Stimulated activated CD4-positive, alpha-beta T cell treated with anti-CD3 and anti-CD28 coated beads, TNF-alpha, amount 100 ng/mL, for 48 hours (primary cell): ENCODE data around the gene MOB3C.
"Not testable (repeated sequence)": the region's sequence is repeated elsewhere in the genome, so short reads cannot be mapped to it uniquely, and the experiment has no call there.

Experiments used
- DNase-seq, 3 donors: peaks; one replicate each; pipeline ENCODE4 v3.0.0-alpha.2; 2020; ENCODE audit warnings: low read depth in 3 of 3

MOB3C gene

DNA sequence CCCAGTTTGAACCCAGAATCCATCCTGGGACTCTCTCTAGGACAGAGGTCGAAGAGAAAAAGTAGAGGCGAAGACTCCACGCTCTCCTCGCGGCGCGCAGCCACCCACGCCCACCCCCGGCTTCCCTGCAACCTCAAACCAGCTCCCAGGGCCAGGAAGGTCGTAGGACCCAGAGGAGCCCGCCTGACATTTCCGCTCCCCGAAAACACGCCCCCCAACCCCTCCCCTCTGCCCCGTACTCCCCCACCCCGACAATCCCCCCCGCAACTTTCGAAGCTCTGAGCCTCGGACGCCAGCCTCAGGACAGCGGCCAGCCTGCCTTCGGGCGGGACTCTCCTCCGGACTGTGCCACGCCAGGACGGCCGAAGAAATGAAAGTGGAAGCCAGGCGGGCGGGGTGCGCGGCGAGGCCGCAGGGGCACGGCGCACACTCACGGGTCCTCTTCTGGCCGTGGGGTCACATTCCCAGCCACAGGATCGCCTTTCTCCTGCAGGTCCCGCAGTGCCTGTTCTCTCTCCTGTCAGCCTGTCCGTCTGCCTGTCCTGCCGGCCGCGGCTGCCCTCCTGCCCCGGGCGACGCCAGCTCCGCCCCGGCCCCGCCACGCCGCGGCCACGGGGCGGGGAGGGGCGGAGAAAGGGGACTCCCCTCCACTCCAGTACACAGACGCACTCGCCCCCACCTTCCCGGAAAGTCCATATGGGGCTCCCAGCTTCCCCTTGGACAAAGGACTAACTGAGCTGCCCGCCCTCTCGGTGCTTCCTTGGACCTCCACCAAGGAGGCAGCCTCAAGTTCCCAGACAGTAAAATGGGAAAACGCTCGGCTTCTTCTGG lies at the start of gene MOB3C:
TSS of gene MOB3C (minus strand) at position 535 of the 831 bp plus-strand sequence. CDS start 3,490 bp downstream, outside the sequence.
- DNase-seq = peak; percentile 23 to 63 (median 34)

DNA sequence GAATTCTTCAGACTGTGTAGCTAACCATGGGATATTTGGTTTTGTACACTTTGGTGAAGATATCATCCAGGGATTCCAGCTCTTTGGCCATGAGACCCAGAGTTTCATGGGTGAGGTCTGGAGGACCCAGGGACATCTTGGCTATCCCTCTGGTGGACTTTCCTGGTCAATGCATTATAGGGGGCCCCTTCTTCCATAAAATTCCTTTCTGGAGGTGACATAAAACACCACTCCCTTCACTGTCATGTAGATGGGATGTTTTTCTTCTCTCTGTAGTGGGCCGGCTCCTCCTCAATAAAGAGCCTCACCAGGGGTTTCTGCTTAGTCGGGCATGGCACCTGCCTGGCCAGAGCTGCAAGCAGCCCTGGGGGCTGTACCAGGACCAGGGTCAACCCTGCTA lies 49.4 kb upstream of the MOB3C start:
- DNase-seq = no peak

DNA sequence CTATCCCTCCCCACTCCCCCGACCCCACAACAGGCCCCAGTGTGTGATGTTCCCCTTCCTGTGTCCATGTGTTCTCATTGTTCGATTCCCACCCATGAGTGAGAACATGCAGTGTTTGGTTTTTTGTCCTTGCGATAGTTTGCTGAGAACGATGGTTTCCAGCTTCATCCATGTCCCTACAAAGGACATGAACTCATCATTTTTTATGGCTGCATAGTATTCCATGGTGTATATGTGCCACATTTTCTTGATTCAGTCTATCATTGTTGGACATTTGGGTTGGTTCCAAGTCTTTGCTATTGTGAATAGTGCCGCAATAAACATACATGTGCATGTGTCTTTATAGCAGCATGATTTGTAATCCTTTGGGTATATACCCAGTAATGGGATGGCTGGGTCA lies 46.3 kb upstream of the MOB3C start:
- not testable (repeated sequence) for DNase-seq

DNA sequence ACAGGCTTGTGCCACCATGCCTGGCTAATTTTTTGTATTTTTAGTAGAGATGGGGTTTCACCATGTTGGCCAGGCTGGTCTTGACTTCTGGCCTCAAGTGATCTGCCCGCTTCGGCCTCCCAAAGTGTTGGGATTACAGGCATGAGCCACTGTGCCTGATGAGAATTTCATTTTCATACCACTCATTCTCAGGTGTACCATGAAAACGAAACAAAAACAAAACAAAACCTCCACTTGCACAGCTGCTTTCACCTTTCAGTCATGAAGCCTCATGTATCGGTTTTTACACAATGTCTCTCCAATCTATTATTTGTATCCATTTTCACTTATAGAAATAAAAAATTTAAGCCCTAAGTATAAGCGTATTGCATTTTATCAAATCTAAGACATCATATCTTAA lies 43.5 kb upstream of the MOB3C start:
- DNase-seq = not testable (repeated sequence)

DNA sequence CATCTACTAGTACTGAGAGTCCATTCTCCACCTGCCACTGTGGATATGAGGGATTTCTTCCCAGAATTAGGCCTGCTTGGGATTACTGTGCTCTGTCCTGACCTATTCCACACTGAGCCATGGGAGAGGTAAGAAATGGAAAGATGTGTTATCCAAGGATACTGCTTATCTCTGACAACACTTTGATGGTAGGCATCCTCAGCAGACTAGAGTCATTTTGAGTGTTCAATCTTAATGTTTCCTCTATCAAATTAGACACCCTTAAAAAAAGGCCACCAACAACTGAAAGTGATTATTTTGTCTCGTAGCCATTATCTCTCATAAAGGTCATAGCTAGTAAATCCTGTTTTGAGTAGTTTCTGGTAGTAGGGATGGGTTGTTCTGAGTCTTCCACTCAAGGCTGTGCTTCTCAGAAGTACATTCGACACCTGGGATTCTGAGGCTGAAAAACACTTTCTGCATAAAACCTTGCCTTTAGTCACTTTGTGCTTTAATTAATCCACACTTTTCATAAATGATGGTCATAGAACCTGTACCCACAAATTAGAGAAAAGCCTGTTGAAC lies 42.8 kb upstream of the MOB3C start:
- DNase-seq = no peak

DNA sequence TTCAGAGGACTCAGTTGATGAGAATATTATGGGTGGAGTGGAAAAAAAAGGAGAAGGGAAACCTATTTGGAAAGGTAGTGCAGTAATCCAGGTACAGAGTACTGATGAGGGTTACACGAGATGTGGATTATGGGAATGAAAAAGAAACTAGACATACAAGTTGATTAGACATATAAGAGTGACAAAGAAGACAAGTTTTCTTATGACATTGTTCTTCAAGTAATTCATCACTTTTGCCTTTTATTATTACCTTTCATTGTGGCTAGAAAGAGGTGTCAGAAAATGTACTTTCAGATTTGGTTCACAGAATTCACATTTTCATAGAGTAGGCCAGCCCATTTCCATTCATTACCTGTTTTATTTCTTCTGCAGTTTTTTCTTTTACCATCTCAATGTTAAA lies 41.2 kb upstream of the MOB3C start:
- DNase-seq = no peak

DNA sequence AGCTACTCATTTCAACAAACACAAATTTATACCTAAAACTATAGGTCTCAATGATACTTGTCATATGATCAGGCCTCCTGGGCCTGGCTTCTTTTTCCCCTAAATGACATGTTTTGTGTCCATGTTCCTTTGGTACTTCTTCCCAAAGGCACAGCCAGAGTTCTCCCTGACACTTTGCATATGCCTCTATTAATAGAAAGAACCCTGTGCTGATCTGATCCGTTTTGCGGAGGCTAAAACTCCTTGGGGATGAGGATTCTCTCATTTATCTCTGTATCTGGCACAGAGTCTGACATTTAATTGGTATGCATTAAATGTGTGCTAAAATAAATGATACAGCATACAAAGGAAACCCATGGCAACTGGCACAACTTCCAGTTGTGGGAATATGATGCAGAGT lies 40.0 kb upstream of the MOB3C start:
- DNase-seq = no peak

DNA sequence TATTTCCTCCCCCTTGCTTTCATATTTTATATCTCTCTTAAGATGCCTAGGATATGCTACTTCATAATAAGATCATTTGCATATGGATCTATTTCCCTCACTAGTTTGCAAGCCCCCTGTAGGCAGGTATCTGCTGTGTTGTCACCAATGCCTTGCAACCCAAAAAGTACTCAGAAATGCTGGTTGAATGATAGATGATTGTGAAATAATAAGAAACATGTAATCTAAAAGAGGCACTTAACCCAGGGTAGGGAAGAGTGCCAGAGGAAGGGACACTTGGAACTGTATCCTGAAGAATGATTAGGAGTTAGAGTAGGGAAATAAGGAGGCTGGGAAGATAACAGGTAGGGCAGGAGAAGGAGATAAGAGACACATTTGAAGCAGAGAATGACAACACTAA lies 39.2 kb upstream of the MOB3C start:
- no peak for DNase-seq

DNA sequence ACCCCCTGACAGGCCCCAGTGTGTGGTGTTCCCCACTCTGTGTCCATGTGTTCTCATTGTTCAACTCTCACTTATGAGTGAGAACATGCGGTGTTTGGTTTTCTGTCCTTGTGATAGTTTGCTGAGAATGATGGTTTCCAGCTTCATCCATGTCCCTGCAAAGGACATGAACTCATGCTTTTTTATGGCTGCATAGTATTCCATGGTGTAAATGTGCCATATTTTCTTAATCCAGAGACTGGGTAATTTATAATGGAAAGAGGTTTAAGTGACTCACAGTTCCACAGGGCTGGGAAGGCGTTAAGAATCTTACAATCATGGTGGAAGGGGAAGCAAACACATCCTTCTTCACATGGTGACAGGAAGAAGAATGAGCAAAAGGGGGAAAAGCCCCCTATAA lies 38.1 kb upstream of the MOB3C start:
- DNase-seq = not testable (repeated sequence)

DNA sequence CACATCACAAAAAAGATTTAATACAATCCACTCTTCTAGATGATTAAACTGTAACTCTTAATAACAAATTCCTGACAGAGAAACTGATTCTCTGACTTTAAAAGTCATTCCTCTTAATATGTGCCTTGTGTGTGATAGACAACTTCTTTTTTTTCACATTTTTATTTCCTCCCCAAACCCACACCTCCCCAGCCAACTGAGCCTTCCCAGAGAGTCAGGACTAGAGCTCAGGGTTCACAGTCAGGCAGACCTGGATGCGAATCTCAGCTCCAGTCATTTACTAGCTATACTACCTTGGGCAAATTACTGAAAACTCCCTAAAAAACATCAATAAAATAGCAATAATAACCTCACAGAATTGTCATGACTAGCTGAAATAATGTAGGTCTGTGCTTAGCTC lies 37.4 kb upstream of the MOB3C start:
- no peak for DNase-seq

DNA sequence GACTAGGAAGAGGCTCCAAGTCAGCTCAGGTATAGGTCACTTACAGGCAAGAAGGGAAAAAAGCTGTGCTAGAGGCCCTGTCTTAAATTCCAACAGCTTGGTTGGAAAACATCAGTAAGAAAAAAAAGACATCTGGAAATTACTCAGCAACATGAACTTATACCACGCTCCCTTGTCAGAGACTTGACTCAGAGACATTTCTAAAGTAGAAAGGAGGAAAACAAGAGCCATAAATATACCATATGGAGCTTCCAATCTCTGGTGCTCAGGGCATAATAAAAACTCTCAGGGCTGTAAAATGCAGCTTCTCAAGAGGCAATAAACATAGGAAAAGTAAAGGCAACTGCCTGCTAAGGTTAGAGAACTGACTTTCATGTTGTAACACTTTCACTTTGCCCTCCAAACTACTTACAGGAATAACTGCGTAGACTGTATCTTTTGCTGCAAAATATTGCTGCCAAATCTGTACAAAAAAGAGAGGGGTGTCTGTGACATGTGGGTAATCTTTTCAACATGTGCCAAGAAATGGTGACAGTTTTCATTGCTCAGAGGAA lies 36.9 kb upstream of the MOB3C start:
- DNase-seq = no peak

DNA sequence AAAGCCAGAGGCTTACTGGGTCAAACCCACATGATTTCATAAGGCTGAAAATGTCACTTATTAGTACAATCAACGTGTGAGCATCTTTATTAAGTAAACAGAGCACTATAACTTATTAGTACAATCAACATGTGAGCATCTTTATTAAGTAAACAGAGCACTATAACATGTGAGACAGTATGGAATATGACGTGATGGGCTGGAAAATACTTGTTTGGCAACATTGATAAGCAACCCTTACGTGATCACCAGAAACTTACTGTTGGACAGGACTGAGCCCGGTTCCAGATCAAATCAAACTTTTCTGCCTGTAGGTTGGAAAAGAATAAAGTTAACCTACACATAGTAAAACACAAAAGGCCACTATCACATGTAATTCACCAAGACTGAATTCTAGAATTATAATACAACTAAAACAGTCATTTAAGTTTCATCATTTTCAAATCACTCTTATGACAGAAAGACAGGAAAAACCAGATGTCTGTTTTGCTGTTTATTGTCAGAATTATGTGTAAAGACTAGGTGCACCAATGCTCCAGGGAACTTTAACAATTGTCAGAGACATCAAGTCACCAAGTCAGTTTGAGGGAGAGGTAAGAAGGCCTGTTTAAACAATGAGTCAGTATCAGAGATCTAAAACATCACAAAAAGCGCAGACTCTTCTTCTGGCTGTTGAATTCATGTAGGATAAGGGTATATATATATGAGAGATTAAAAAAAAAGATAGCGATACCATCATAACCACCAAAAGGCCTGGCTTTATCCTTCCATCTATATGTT lies 35.9 kb upstream of the MOB3C start:
- no peak for DNase-seq

DNA sequence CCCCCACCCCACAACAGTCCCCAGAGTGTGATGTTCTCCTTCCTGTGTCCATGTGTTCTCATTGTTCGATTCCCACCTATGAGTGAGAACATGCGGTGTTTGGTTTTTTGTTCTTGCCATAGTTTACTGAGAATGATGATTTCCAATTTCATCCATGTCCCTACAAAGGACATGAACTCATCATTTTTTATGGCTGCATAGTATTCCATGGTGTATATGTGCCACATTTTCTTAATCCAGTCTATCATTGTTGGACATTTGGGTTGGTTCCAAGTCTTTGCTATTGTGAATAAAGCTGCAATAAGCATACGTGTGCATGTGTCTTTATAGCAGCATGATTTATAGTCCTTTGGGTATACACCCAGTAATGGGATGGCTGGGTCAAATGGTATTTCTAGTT lies 34.5 kb upstream of the MOB3C start:
- not testable (repeated sequence) for DNase-seq

DNA sequence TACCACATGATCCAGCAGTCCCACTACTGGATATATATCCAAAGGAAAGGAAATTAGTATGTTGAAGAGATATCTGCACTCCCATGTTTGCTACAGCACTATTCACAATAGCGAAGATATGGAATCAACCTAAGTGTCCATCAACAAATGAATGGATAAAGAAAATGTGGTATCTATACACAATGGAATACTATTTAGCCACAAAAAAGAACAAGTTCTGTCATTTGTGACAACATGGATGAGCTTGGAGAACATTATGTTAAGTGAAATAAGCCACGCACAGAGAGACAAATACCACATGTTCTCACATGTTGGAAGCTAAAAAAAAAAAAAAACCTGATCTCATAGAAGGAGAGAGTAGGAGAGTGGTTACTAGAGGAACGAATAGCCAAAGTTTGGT lies 33.9 kb upstream of the MOB3C start:
- no peak for DNase-seq

DNA sequence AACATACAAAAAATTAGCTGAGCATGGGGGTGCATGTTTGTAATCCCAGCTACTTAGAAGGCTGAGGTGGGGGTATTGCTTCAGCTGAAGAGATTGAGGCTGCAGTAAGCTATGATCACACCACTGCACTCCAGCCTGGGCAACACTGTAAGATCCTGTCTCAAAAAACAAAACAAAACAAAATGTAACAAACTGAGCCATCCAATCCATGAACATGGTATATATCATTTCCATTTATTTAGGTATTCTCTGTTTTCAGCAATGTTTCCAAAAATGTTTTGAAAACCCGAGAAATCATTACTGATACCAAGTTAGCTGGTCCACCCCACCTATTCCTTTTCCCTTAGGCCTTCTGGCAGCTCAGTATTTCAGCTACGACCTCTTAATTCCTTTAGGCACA lies 33.2 kb upstream of the MOB3C start:
- no peak for DNase-seq

DNA sequence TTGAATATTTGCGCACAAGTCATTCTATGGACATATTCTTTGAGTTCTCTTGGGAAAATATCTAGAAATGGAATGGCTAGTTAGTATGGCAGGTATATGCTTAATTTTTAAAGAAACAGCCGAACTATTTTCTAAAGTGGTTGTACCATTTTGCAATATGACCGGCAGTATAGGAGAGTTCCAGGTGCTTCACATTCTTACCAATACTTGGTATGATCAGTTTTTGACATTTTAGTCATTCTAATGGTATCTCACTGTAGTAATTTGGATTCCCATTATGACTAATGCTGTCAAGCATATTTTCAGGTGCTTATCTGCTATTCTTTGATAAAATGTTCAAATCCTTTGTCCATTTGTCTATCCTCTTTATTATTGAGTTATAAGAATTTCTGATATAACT lies 31.0 kb upstream of the MOB3C start:
- no peak for DNase-seq

DNA sequence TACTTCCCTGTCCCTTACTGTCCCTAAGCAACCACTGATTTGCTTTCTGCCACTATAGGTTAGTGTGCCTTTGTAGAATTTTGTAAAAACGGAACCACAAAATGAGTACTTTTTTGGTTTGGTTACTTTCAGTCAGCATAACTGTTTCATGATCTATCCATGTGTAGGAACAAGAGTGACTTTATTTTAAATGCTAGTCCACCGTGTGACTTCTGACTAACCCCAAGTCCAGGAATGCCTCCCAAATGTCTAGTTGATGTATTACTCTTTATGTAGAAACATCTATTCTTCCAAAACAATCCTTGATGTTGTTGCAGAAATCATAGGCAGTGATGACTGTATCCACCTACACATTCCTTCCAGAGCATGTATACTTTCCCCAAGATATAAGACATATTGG lies 30.2 kb upstream of the MOB3C start:
- no peak for DNase-seq

DNA sequence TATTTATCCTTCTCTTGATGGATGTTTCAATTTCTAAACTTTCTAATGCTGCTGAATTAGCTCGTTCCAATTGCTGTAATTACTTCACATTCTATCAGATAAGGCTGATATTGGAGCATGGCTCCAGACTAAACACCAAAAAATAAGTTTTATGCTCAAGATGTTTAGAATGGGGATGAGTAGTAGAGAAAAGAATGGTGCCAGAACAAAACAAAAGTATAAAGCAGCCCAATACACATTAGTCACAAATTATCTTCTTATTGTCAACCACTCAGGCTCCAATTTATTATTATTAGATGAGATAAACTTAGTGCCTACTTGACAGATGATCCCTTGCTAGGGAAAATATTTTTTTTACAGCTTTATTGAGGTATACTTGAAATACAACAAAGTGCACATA lies 29.7 kb upstream of the MOB3C start:
- DNase-seq = no peak

DNA sequence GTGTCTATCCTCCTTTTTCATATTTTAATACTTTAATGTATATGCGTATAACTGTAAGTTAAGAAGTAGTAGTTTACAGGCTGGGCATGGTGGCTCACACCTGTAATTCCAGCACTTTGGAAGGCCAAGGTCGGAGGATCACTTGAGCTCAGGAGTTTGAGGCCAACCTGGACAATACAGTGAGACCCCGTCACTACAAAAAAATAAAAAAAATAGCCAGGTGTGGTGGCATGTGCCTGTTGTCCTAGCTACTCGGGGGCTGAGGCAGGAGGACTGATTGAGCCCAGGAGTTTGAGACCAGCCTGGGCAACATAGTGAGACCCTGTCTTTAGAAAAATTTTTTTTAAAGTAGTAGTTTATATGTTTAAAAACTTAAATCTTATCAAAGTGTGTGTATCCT lies 29.2 kb upstream of the MOB3C start:
- no peak for DNase-seq

DNA sequence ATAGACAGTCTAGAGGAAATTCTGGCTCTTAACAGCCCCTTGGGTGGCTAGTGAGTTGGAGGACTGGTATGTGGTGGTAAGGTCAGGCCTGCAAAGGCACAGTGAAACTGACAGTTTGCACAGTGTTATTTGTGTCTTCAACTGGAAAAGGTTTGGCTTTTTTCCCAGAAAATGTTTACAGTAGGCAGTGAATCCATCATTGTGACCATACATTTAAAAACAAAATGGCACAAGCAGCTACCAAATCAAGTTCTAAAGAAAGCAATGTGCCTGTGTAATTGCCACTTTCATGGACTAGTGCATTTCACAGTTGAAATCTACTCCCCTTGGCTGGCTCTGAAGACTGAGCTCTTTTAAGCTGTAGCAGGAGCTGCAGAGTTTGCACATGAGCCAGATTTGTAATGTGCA lies 26.8 kb upstream of the MOB3C start:
- DNase-seq = no peak

DNA sequence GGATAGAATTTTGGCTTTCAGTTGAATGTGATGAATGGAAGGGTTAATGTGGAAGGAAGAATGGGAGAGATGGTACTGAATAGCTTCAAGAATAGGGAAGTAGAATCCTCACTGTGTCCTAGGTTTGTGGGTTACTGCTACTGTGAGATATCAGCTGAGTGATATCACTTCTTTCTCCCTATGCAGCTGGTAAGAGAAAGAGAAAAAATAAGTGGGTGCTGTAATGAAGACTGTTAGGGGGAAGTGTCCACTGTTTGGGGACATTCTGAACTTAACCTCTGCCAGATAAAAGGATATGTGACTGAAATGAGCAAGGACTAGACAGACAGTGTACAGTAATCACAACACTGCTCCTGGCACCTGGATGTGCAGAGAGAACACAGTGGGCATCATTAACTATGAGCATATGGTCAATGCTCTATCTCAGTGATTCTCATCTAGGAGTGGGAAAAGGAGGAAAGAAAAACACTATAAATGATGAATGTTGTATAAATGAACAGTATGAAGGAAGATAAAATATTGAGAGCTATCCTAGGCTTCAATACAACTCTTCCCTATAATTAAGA lies 25.6 kb upstream of the MOB3C start:
- no peak for DNase-seq

DNA sequence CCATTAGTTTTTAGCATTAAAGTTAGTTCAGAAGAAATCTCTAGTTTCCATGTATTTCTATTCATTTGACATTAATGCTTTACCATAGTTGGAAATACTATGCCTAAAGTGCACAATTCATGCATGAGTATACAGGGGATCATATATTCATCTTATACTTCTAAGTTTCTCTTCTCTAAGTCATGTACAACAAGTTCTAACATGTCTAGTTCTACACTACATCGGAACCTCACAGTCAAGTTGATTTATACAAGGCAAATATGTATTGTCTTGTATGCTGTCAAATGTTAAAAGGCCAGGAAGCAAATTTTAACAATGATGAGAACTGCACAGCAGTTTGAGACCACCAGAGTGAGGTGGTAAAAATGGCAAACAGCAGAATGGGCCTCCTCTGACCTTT lies 22.9 kb upstream of the MOB3C start:
- DNase-seq = no peak
